ENCODE measurements around the gene TXNDC17.

- TF ChIP-seq CHD1 (IDR thresholded peaks at IDR 0.05; ENCODE audit: low read depth, low read length) (no peak), SMC3 (IDR thresholded peaks at IDR 0.05; ENCODE audit: low read depth, low read length) (no peak), CTCF (conservative IDR thresholded peaks at IDR 0.05; ENCODE audit: low read depth, low read length) (no peak), FOS (IDR thresholded peaks at IDR 0.05; ENCODE audit: low read depth, low read length) (no peak), RFX5 (IDR thresholded peaks at IDR 0.05; ENCODE audit: low read depth, low read length) (no peak), MAFK (IDR thresholded peaks at IDR 0.05; ENCODE audit: low read depth, low read length) (no peak), POLR2A (IDR thresholded peaks at IDR 0.05; ENCODE audit: low read depth, low read length) (no peak), MAZ (IDR thresholded peaks at IDR 0.05; ENCODE audit: borderline replicate concordance, low read depth, low read length) (no peak), USF2 (IDR thresholded peaks at IDR 0.05; ENCODE audit: low read depth, low read length) (no peak)
- TF ChIP-seq, protein P1, sequence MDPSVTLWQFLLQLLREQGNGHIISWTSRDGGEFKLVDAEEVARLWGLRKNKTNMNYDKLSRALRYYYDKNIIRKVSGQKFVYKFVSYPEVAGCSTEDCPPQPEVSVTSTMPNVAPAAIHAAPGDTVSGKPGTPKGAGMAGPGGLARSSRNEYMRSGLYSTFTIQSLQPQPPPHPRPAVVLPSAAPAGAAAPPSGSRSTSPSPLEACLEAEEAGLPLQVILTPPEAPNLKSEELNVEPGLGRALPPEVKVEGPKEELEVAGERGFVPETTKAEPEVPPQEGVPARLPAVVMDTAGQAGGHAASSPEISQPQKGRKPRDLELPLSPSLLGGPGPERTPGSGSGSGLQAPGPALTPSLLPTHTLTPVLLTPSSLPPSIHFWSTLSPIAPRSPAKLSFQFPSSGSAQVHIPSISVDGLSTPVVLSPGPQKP (IDR thresholded peaks at IDR 0.05; ENCODE audit: borderline replicate concordance, low read depth, low read length) = no peak
Measured at GRCh38 chr17:6591599-6592158, 49.2 kb upstream of the TXNDC17 start.

Data from IMR-90 (cell line).